ENCODE measurements around the gene DHRSX.
"Not testable (repeated sequence)": the region's sequence is repeated elsewhere in the genome, so short reads cannot be mapped to it uniquely, and the experiment has no call there.

The DHRSX gene

DNA sequence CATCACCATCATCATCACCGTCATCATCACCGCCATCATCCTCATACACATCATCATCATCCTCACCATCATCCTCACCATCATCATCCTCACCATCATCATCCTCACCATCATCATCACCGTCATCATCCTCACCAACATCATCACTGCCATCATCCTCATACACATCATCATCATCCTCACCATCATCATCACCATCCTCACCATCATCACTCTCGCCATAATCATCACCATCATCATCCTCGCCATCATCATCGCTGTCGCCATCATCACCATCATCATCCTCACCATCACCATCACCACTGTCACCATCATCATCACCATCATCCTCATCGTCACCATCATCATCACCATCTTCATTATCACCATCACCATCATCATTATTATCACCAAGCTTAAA, 19.8 kb upstream of the DHRSX start:
- DNase-seq: no peak

DNA sequence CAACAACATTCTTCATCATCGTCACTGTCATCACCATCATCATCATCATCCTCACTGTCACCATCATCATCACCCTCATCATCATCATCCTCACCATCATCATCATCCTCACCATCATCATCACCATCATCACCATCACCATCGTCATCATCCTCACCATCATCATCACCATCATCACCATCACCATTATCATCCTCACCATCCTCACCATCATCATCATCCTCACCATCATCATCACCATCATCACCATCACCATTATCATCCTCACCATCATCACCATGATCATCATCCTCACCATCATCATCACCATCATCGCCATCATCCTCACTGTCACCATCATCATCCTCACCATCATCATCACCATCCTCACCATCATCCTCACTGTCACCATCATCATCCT, 18.9 kb upstream of the DHRSX start:
- DNase-seq: not testable (repeated sequence)

DNA sequence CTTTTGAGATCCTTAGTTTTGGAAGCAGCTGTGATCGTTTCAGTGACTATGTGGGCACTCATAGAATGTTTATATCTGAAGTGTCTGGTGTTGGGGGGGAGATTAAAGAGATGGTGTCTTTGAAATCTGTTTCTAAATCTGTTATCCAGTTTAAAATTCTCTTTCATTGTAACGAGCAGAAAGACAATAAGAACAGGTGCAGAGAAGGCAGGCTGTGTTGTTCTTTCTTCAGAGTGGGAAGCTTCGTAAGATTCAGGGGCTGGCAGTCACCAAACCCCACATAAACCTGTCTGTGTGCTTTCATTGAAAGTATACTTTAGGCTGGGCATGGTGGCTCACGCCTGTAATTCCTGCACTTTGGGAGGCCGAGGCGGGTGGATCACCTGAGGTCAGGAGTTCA, 16.3 kb upstream of the DHRSX start:
- no peak for DNase-seq

DNA sequence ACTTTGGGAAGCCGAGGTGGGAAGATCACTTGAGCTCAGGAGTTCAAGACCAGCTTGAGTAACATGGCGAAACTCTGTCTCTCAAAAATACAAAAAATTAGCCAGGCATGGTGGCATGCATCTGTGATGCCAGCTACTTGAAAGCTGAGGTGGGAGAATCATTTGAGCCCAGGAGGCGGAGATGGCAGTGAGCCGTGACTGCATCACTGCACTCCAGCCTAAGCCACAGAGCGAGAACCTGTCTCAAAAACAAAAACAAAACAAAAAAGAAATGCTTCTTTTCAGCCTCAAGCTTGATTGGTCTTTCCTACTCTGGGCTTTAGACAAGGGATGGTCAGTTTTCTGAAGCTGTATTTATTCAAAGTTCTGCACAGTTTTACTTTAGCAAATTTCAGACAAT, 15.8 kb upstream of the DHRSX start:
- DNase-seq: no peak

DNA sequence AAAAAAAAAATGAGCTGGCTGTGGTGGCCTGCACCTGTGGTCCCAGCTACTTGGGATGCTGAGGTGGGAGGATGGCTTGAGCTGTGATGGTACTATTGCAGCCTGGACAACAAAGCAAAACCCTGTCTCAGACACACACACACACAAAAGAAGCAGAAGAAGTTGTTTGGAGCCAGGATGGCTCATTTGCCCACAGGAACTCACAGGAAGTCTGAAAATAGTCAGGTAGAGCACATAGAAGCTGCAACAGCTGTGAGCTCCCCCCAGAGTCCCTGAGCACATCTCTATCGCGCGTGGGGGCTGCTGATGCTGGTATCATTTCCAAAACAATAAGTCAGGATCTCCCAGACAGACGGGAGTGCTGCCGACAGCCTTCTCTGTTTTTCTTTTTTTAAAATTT, 13.4 kb upstream of the DHRSX start:
- no peak for DNase-seq

DNA sequence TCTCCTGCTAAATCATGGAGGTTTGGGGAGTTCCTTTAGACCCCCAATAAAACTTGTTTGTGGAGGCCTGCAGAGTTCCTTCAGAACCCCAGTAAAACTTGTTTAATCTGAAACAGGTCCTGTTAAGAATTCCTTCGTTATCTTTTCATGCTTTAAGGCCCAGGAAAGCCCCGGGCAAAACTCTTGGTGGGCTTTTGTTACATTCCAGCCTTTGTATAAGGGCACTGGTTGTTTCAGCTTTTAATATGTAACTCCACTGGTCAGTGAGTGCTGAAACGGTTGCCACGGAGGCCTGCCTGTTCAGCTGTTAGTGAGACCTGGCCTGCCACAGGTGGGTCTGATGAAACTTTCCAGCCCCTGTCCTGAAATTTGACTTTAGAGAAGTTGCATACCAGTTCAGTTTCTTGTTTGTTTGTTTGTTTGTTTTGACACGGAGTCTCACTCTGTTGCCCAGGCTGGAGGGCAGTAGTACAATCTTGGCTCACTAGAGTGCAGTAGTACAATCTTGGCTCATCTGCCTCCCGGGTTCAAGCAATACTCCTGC, 12.4 kb upstream of the DHRSX start:
- DNase-seq: no peak

GRCh38 chrX:2512501-2512900, 11.7 kb upstream of the DHRSX start:
- no peak for DNase-seq

DNA sequence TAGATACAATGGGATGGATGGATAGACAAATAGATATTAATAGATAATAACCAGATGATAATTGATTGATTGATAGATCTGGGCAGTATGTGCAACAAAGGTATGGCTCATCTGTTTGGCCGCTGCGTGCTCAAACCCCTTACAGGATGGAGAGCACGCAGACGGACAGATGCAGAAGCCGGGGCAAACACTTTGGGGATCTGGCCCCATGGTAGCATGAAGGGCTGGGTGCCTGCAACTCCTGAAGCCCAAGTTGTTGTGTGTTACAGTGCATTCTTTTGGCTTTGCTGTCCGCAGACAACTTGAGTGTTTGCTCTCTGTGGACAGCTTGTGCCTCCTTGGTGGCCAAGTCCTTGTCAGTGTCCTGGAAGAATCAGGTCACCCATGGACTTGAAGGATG, 10.6 kb upstream of the DHRSX start:
- no peak for DNase-seq

DNA sequence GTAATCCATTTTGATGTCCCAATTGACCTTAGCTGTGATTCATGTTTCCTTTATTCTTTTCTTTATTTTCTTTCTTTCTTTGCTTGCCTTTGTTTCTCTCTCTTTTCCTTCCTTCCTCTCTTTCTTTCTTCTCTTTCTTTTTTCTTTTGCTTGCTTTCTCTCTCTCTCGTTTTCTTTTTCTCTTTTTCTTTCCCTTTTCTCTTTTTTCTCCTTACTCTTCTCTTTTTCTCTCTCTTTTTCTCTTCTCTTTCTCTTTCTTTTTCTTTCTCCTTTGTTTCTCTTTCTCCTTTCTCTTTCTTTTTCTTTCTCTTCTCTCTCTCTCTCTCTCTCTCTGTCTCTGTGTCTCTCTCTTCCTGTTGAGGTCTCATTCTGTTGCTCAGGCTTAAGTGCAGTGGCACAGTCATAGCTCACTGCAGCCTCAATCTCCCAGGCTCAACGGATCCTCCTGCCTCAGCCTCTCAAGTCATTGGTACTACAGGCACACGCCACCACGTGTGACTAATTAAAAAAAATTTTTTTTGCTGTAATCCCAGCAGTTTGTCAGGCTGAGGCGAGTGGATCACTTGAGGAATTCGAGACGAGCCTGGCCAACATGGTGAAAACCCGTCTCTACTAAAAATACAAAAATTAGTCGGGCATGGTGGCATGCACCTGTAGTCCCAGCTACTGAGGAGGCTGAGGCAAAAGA, 8.0 kb upstream of the DHRSX start:
- DNase-seq: no peak

GRCh38 chrX:2507904-2508627, 7.3 kb upstream of the DHRSX start:
- DNase-seq: no peak

- no peak for DNase-seq
Measured at GRCh38 chrX:2507196-2507595, 6.4 kb upstream of the DHRSX start.

DNA sequence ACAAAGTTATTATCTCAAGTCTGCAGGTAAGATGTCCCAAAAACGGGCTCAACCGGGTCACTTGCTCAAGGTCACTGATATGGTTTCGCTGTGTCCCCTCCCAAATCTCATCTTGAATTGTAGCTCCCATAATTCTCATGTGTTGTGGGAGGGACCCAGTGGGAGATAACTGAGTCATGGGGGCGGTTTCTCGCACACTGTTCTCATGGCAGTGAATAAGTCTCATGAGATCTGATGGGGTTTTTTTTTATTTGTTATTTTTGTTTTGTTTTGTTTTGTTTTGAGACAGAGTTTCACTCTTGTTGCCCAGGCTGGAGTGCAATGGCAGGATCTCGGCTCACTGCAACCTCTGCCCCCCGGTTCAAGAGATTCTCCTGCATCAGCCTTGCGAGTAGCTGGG, 4.6 kb upstream of the DHRSX start:
- DNase-seq: not testable (repeated sequence)

DNA sequence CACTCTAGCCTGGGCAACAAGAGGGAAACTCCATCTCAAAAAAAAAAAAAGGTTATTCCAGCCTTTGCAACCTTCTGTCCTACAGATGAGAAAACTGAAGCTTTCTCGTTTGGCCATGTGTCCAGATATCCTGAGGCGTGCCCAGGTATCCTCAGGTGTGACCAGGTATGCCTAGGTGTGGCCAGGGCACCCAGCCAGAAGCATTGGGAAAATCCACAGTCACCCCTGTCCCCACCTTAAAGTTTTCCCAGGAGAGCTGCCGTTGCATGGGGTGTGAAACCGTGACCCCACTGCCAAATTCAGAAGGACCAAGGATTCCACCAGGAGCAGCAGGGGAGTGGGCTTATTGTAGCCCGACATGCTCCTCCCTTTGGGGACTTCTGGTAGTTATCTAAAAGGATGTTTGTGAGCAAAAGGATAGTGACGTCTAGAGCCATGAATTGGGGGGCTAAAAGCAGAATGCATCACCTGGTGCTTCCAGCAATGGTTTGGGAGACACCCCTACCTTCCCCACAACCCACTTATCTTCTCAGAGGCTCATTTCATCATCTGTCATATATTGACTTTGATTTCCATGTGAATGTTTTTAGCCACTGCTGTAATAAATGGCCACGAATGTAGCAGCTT, 4.0 kb upstream of the DHRSX start:
- no peak for DNase-seq

DNA sequence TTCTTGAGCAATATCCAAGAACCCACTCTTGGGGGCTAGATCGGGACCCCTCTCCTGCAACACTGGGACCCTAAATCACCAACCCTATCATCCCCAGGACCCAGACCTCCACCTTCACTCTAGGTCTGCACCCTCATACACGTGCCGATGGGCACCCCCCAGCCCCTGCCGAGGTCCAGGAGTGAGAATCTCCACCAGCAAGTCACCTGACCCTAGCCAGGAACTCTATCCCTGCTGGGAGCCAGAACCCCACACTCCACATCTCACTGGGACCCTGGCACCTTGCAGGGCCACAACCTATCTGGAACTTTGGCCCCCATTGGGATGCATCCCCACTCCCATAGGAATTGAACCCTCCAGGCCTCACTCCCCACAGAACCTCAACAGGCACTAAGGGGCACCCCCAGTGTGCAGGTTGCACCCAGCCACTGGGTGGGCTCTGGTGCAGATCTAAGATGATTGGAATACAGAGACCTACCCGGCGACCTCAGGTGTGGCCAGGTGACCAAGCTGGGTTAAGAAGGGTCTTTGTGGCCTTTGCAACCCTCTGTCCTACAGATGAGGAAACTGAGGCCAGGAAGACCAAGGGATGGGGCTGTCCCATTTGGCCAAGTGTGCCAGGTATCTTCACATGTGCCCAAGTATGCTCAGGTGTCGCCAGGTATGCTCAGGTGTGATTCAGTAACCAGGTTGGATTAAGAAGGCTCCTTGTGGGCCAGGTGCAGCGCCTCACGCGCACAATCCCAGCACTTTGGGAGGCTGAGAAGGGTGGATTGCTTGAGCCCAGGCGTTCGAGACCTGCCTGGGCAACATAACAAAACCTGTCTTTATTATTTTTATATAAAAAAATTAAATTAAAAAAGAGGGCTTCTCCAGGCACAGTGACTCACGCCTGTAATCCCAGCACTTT, 3.1 kb upstream of the DHRSX start:
- DNase-seq: no peak

DNA sequence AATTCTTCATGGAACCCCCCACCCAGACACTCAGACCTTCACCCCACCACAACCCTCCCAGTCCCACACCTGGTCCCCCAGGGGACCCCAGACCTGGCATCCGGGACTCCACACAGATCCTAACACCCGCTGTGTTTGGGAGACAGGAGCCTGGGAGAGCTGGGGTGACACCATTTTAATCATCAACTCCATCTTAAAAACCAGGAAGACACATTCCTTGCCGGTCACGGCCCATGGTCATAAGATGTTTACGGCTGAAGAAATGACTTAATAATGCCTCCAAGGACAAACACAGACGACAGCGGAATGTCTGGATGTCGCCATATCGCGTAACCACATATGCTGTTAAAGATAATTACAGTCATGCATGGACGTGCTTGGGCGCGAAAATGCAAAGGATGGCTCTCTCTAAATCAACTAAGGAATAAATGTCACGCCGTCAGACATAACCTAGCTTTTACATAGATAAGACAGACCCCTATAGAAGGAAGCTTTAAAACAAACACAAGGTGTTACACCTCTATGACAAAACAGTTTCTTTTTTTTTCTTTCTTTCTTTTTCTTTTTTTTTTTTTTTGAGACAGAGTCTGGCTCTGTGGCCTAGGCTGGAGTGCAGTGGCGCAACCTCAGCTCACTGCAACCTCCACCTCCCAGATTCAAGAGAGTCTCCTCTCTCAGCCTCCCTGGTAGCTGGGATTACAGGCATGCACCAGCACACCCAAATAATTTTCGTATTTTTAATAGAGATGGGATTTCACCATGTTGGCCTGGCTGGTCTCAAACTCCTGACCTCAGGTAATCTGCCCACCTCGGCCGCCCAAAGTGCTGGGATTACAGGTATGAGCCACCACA, 2.1 kb upstream of the DHRSX start:
- DNase-seq: no peak

DNA sequence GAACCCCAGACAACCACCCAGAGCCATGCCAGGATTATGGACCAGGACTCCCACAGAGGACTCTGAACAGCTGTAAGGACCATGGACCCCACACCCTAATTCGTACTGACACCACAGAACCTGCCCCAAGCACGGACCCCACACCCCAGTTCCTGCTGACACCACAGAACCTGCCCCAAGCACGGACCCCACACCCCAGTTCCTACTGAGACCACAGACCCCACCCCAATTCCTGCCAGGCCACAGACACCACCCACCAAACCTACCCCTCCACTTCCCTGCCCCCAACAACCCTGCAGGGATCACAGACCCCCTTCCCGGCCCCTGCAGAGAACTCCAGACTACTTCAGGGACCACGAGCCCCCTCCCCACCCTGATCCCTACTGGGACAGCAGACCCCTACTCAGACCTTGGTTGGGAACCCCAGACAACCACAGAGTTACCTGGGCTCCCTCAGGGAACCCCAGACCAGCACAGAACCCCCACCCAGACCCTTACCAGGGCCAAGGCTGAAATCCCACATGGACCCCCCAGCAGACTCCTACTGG, 1.4 kb upstream of the DHRSX start:
- DNase-seq: no peak

- no peak for DNase-seq
Measured at GRCh38 chrX:2501559-2502102, 855 bp upstream of the DHRSX start.

DNA sequence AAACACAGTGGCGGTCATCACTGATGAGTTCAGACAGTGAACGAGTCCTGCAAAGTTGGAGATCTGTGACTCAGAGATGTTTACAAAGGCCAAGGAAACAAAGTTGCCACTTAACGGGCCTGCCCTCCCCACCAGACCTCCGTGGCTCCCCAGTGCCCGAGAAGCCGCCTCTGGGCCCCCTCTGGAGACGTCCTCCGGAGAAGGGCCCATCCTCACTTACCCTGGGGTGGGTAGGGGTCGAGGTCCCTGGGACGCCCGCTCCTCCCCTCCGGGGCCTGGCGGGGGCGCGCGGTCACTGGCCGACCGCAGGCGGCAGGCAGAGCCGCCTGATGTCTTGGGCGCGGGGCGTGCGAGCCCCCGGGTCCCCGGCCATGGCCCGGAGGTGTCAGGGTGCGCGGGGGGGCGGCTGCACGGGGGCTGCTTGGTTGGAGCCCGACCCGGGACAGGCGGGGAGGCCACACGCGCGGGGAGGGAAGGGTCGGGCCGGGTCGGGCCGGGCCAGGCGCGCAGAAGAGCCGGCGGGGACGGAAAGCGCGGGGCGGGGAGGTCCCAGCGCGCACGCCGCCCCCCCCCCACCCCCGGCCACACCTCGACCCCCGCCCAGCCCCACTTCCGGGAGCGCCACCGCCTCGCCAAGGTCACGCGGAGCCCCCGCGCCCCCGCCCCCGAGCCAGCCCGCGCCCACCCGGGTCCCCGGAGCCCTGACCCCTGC, 529 bp downstream of the DHRSX start:
- no peak for DNase-seq

GRCh38 chrX:2499507-2499906, 1.3 kb downstream of the DHRSX start:
- DNase-seq: no peak

Measured in nucleus accumbens (tissue), 56 donors.